MM.1S (cell line): ENCODE data around the gene ANKHD1.
A peak's percentile ranks its signal among the peaks of the same experiment; 100 is the strongest.

Experiments used
- DNase-seq: peaks from one replicate; pipeline ENCODE4 v3.0.0-alpha.2; 2015
- H2AFZ ChIP-seq: fragments of 300-600 bp; sonication (generic); 2 replicates; pipeline ENCODE4 v1.6.0; 2016; ENCODE audit warnings: antibody characterized with exemption, low read length
- H3F3A ChIP-seq: fragments of 300-600 bp; sonication (generic); 2 replicates; pipeline ENCODE4 v1.6.1; 2016; ENCODE audit warnings: mild to moderate bottlenecking, antibody characterized with exemption, low read length, moderate library complexity, mixed read lengths; ENCODE audit not compliant: insufficient read depth
- H3K27ac ChIP-seq: fragments of 300-600 bp; sonication (generic); 2 replicates; pipeline ENCODE4 v1.5.1; 2016; ENCODE audit warnings: mild to moderate bottlenecking, low read length
- H3K27me3 ChIP-seq: fragments of 300-600 bp; sonication (generic); replicated peaks from 2 replicates; pipeline ENCODE4 v1.6.0; 2016; ENCODE audit warnings: low read length; ENCODE audit not compliant: insufficient read depth
- H3K36me3 ChIP-seq: fragments of 300-600 bp; sonication (generic); replicated peaks from 2 replicates; pipeline ENCODE4 v1.6.1; 2016; ENCODE audit warnings: mild to moderate bottlenecking, low read length, mixed read lengths; ENCODE audit not compliant: insufficient read depth
- H3K4me1 ChIP-seq: fragments of 300-600 bp; sonication (generic); 2 replicates; pipeline ENCODE4 v1.6.1; 2016; ENCODE audit warnings: low read length, mixed read lengths
- H3K4me2 ChIP-seq: fragments of 300-600 bp; sonication (generic); 2 replicates; pipeline ENCODE4 v1.6.0; 2016; ENCODE audit warnings: low read depth, low read length
- H3K4me3 ChIP-seq: fragments of 300-600 bp; sonication (generic); 2 replicates; pipeline ENCODE4 v1.5.1; 2016; ENCODE audit warnings: low read length, mixed read lengths
- H3K79me2 ChIP-seq: fragments of 300-600 bp; sonication (generic); 2 replicates; pipeline ENCODE4 v1.6.1; 2016; ENCODE audit warnings: mixed run types, low read length, mixed read lengths
- H3K9ac ChIP-seq: fragments of 300-600 bp; sonication (generic); 2 replicates; pipeline ENCODE4 v1.6.1; 2016; ENCODE audit warnings: low read length, mixed read lengths
- H3K9me2 ChIP-seq: fragments of 300-600 bp; sonication (generic); replicated peaks from 2 replicates; pipeline ENCODE4 v1.6.1; 2016; ENCODE audit warnings: mild to moderate bottlenecking, low read length, mixed read lengths; ENCODE audit not compliant: insufficient read depth
- H3K9me3 ChIP-seq: fragments of 300-600 bp; sonication (generic); replicated peaks from 2 replicates; pipeline ENCODE4 v1.6.1; 2016; ENCODE audit warnings: mild to moderate bottlenecking, low read length, mixed read lengths; ENCODE audit not compliant: insufficient read depth
- H4K20me1 ChIP-seq: fragments of 300-600 bp; sonication (generic); 2 replicates; pipeline ENCODE4 v1.6.1; 2016; ENCODE audit warnings: mild to moderate bottlenecking, low read length, moderate library complexity, mixed read lengths; ENCODE audit not compliant: insufficient read depth
- EZH2 ChIP-seq: fragments of 300-600 bp; sonication (generic); optimal IDR thresholded peaks from 2 replicates; pipeline ENCODE3; 2017; ENCODE audit warnings: low read depth, mild to moderate bottlenecking, antibody characterized with exemption, low read length, mixed read lengths
- EZH2phosphoT487 ChIP-seq: fragments of 300-600 bp; sonication (generic); IDR thresholded peaks from 2 replicates; pipeline ENCODE4 v1.6.1; 2018; ENCODE audit warnings: antibody characterized with exemption, low read length
- TF ChIP-seq, protein P1 (sequence below): fragments of 300-600 bp; sonication (generic); IDR thresholded peaks from 2 replicates; pipeline ENCODE4 v1.5.1; 2016; ENCODE audit warnings: antibody characterized with exemption, low read length, mixed read lengths

ANKHD1 gene

DNA sequence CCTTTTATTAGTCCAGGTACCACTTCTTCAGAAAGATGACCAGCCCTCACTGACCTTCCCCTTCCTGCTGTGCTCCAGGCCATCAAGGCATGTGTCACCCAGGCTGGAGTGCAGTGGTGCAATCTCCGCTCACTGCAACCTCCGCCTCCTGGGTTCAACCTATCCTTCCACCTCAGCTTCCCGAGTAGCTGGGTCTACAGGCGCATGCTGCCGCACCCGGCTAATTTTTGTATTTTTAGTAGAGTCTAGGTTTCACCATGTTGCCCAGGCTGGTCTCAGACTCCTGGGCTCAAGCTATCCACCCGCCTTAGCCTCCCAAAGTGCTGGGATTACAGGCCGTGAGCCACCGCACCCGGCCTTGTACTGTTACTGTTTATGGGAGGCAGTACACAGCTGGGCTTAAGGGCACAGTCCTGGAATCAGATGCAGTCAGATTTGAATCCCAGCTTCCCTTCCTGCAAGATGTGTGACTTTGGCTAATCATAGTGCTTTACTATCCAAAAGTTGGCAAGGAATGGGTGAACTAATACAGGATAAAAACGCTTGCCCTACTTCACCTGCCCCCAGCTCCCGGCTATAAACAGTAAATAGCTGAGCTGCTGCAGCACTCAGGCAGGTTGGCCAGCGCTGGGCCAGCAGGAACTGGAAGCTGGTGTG, 145.3 kb downstream of the ANKHD1 start:
- H3K36me3 ChIP-seq = 0 out of 2 replicates have a peak, but pooled peaks cover 4% of the 10 kb centered on the region

DNA sequence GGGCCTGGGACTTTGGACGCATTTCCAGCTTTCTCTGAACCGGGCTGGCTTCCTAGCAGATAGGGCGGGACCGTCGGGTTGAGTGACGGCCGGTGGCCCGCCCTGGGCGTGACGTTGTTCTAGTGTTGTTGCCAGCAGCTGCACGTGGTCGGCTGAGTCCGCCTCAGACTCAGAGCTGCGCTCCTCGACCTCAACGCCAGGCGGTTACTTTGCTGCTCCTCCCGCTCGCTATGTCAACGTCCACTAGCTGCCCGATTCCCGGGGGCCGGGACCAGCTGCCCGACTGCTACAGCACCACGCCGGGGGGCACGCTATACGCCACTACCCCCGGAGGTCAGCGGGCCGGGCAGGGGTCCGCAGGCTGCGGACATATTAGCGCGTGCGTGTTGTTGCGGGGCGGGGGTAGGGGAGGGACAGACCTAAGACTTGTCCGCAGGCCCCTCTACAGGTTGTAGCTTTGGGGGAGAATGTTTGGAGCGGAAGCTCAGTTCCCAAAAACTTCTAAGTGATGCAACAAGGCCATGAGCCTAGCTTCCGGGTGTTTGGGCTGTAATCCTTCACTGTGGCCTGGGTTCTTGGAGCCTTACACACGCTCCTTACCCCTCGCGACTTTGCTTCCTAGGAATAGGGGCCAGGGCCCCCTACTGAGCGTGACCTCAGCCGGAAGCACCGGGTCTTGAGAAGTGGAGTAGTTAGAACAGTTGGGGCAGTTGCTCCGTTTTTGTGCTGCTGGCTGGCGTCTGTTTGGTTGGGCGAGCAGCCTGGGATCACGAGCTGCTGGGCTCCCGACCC, 146.1 kb downstream of the ANKHD1 start, which contains the start of gene EIF4EBP3:
Gene EIF4EBP3, plus strand, starts transcription at position 155 of the 792 bp plus-strand sequence. Its CDS starts 76 bp downstream, at position 231.
- peak within 1 kb of the TSS; percentile 70 for H3K4me2 ChIP-seq

More for the DNA sequence above, 145.3 kb downstream of the ANKHD1 start:
- TF ChIP-seq EZH2phosphoT487 (no peak), EZH2 (no peak)
- TF ChIP-seq, protein P1, sequence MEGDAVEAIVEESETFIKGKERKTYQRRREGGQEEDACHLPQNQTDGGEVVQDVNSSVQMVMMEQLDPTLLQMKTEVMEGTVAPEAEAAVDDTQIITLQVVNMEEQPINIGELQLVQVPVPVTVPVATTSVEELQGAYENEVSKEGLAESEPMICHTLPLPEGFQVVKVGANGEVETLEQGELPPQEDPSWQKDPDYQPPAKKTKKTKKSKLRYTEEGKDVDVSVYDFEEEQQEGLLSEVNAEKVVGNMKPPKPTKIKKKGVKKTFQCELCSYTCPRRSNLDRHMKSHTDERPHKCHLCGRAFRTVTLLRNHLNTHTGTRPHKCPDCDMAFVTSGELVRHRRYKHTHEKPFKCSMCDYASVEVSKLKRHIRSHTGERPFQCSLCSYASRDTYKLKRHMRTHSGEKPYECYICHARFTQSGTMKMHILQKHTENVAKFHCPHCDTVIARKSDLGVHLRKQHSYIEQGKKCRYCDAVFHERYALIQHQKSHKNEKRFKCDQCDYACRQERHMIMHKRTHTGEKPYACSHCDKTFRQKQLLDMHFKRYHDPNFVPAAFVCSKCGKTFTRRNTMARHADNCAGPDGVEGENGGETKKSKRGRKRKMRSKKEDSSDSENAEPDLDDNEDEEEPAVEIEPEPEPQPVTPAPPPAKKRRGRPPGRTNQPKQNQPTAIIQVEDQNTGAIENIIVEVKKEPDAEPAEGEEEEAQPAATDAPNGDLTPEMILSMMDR = no peak
- Histone ChIP-seq H3K9ac (no peak overlapping the region; the same call in 1 of the 2 replicates), H3K27ac (no peak overlapping the region), H3K4me1 (0 out of 2 replicates have a peak, but pooled peaks cover 4% of the 10 kb centered on the region), H2AFZ (0 out of 2 replicates have a peak overlapping the region, but pooled peaks have one; percentile 5), H3K4me2 (peak overlapping the region; percentile 70; the same call in 1 of the 2 replicates), H3K9me3 (no peaks in the 10 kb centered on the region), H3K9me2 (no peaks in the 10 kb centered on the region), H4K20me1 (no peaks in the 10 kb centered on the region), H3F3A (no peaks in the 10 kb centered on the region; the same call in none of the 2 replicates), H3K4me3 (peak overlapping the region; percentile 8; the same call in 1 of the 2 replicates), H3K27me3 (no peaks in the 10 kb centered on the region), H3K79me2 (peaks cover 4% of the 10 kb centered on the region)
- DNase-seq = no peak

DNA sequence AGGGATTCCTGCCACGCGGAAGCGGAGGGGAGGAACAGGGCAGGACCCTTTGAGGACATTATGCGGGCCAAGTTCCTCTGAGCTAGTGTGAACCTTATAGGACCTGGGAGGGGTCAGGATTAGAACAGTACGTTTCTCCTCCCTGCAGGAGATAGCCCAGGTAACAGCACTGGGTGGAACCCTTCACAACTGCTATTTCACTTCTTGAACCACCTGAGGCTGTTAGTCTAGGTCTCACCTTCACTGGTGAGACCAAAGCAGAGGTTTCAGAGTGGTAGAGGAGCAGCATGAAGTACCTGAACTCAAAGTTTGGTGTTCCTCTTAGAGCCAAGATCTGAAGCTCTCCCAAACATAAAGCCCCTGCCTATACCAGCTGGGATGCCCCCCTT, 146.7 kb downstream of the ANKHD1 start:
- no peak overlapping the region for H3K4me2 ChIP-seq
- no peaks in the 10 kb centered on the region for H3K27me3 ChIP-seq
- no peaks in the 10 kb centered on the region; the same call in none of the 2 replicates for H3F3A ChIP-seq
- no peak for TF ChIP-seq EZH2
- no peak for TF ChIP-seq EZH2phosphoT487
- TF ChIP-seq, protein P1 = no peak
- H3K4me3 ChIP-seq = no peak overlapping the region
- no peak for DNase-seq
- H3K36me3 ChIP-seq = 0 out of 2 replicates have a peak, but pooled peaks cover 4% of the 10 kb centered on the region
- H3K27ac ChIP-seq = no peak overlapping the region
- H2AFZ ChIP-seq = no peak overlapping the region
- H4K20me1 ChIP-seq = 0 out of 2 replicates have a peak, but pooled peaks cover under 1% of the 10 kb centered on the region
- H3K4me1 ChIP-seq = 0 out of 2 replicates have a peak, but pooled peaks cover 4% of the 10 kb centered on the region
- peaks cover 14% of the 10 kb centered on the region for H3K79me2 ChIP-seq
- H3K9me2 ChIP-seq = no peaks in the 10 kb centered on the region
- H3K9me3 ChIP-seq = no peaks in the 10 kb centered on the region
- H3K9ac ChIP-seq = no peak overlapping the region

More for the DNA sequence above, 146.1 kb downstream of the ANKHD1 start, which contains the start of gene EIF4EBP3:
- H3F3A ChIP-seq = no peaks in the 10 kb centered on the region; the same call in none of the 2 replicates
- no peaks in the 10 kb centered on the region for H3K9me3 ChIP-seq
- no peaks in the 10 kb centered on the region for H4K20me1 ChIP-seq
- H2AFZ ChIP-seq = 0 out of 2 replicates have a peak within 1 kb of the TSS, but pooled peaks have one; percentile 5
- H3K9ac ChIP-seq = peak within 1 kb of the TSS; percentile 12; the same call in 1 of the 2 replicates
- H3K27ac ChIP-seq = no peak within 1 kb of the TSS
- peak; percentile 88 for DNase-seq
- 0 out of 2 replicates have a peak, but pooled peaks cover 4% of the 10 kb centered on the region for H3K36me3 ChIP-seq
- peak within 1 kb of the TSS; percentile 8; the same call in 1 of the 2 replicates for H3K4me3 ChIP-seq
- H3K27me3 ChIP-seq = no peaks in the 10 kb centered on the region
- no peaks in the 10 kb centered on the region for H3K9me2 ChIP-seq
- TF ChIP-seq, protein P1 = peak; percentile 52
- TF ChIP-seq EZH2phosphoT487 (no peak), EZH2 (no peak)
- peaks cover 8% of the 10 kb centered on the region for H3K79me2 ChIP-seq
- 0 out of 2 replicates have a peak, but pooled peaks cover 4% of the 10 kb centered on the region for H3K4me1 ChIP-seq
